Measurements from ENCODE around the gene TRIM44.

Gene TRIM44, protein sequence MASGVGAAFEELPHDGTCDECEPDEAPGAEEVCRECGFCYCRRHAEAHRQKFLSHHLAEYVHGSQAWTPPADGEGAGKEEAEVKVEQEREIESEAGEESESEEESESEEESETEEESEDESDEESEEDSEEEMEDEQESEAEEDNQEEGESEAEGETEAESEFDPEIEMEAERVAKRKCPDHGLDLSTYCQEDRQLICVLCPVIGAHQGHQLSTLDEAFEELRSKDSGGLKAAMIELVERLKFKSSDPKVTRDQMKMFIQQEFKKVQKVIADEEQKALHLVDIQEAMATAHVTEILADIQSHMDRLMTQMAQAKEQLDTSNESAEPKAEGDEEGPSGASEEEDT

DNA sequence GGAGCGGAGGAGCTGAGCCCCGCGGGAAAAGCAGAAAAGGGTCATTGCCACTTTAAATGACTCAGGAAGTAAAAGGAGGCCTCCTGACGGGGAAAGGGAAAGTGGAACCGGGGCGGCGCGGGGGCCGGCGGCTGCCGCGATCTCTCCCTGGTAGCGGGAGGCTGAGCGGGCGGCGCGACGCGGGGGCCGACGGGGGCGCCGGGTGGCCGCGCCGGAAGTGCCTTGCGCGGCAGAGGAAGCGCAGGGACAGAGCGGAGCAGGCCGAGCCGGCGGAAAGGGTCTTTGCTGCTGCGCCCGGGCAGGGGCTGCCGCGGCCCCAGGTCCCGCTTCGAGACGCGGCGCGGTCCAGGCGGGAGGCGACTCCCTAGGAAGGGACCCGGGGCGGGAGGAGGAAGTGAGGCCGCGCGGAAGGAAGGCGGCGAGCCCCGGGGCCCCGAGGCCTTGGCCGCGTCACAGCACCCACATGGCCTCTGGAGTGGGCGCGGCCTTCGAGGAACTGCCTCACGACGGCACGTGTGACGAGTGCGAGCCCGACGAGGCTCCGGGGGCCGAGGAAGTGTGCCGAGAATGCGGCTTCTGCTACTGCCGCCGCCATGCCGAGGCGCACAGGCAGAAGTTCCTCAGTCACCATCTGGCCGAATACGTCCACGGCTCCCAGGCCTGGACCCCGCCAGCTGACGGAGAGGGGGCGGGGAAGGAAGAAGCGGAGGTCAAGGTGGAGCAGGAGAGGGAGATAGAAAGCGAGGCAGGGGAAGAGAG, at the start of gene TRIM44:
TRIM44 (plus strand) TSS at position 127 of the 759 bp plus-strand sequence; CDS start at position 464, 337 bp downstream.
- DNase-seq (ENCODE audit: low read depth in 3 of 3) = peak; percentile 73 to 83 (median 75)

DNA sequence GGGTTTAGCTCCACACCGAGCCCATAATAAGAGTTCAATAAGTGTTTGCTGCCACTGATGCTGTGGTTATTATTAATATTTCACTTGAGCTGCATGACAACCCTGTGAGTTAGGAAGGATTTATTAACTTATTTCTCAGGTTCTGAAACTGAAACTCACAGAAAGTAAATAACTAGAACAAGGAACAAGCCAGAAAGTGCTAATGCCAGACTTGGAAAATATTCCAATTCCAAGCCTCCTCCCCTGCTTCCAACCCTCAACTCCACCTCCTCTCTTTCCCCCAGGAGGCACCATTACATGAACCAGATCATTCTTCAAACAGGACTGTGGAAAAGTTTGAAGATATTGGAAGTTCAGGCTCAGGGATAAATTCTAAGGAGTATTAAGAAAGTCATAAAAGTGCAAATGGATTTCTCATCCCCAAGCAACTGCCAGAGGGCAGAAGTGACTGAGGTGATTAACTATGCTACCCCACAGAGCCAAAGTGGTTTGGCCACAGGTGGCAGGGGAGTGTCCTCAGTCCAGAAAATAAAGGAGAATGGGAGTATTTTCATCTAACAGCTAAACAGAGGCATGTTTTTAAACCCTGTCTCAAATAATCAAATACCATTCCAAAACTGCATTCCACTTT, 47.5 kb upstream of the TRIM44 start:
- DNase-seq (ENCODE audit: low read depth in 3 of 3) = no peak

DNA sequence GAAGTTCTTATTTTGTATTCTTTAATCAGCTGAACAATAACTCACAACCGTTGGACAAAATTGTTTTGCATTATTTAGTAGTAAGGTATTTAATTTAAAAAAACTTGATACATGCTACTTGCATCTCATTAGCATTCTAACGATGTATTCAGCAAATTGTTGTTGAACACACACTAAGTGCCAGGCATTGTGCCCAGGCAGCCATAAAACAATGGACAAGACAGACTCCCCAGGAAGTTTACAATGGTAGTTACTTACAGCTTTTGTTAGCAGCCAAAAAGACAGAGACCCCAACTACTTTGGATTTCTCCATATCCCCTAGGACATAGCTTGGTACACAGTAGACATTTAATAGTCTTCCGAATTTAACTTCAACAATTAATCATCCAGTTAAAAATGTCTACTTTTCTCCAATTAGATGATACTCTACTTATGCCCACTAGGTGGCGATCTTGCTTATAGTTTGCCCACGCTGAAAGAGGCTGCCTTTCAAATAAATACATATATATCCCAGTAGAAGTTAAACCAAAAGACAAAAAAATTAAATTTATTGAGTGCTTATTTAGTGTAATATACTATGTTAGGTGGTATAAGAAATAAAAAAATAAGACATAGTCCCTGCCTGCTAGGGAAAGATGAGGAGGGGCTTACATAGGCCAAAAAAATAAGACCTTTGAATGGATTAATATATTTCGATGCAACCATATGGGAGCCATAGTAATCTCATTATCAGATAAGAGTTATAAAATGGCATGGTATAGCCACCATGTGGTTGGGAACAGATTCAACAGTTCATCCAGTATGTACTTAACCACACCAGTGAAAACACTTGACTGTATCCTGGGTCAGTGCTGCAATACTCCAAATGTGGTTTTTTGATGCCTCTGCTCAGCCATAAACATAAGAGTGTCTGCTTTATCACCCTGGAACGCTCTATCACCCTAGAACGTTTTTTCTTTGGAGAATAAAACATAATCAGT, 46.4 kb upstream of the TRIM44 start:
- DNase-seq (ENCODE audit: low read depth in 3 of 3) = no peak

DNA sequence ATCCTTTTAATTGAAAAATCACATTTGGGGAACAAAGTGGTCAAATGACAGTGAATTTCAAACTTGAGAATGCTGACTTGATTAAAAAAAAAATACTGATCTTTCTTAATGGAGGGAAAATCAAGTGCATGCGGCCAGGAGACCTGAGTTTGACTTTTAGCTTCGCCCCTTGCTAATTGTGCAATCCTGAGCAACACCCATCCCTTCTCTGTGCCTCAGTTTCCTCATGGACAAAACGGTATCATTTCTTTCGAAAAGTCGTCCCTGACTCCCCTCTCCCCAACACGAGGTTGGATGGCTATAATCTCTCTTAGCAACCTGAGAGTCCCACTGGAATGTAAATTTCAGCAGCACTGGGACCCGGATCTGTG, 45.3 kb upstream of the TRIM44 start:
- no peak for DNase-seq (ENCODE audit: low read depth in 3 of 3)

DNA sequence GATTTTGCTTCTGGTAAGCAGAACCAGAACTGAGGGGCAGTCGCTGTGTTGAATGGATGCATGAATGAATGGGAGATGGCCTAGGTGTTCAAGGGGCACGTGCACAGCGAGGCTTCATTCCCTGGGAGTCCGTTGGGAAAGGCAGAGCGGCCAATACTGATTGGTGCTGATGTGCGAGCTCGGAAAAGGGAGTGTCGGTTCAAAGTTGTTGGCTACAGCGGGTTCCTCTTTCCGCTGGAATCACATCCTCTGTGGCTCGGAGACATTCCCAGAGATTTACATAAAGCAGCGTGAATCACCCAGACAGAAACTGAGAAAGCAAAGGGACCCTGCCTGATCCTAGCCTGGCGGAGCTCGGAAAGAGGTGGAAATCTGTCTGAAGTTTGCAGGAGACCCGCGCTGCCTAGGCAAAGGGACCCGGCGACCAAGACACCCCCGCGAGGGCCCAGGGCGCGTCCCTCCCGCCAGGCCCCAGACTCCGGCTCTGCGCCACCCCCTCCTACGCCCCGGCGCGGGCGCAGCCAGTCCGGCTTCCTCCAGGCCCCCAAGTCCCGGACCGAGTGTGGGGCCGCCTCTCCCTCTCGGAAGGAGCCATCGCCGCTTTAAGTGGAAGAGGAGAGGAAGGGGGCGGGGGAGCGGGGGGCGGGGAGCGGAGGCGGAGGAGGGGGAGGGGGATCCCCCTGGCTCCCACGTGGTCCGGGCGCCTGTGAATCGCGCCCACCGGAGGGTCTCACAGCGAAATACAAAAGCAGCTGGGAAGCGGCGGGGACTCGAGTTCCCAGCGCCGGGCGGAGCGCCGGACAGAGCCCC, 44.7 kb upstream of the TRIM44 start, which contains the start of gene FJX1:
FJX1 (plus strand) TSS at position 774 of the 810 bp plus-strand sequence. CDS start 177 bp downstream, outside the sequence.
- peak in 1 of 3 experiments; percentile 31 for DNase-seq (ENCODE audit: low read depth in 3 of 3)

DNA sequence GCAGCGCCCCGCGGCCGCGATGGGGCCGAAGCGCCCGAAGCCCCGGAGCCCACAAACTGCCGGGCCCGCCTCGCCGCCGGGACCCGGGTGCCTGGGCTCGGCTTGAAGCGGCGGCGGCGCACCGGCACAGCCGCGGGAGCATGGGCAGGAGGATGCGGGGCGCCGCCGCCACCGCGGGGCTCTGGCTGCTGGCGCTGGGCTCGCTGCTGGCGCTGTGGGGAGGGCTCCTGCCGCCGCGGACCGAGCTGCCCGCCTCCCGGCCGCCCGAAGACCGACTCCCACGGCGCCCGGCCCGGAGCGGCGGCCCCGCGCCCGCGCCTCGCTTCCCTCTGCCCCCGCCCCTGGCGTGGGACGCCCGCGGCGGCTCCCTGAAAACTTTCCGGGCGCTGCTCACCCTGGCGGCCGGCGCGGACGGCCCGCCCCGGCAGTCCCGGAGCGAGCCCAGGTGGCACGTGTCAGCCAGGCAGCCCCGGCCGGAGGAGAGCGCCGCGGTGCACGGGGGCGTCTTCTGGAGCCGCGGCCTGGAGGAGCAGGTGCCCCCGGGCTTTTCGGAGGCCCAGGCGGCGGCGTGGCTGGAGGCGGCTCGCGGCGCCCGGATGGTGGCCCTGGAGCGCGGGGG, 44.0 kb upstream of the TRIM44 start:
- DNase-seq (ENCODE audit: low read depth in 3 of 3) = peak in 2 of 3 experiments; percentile 16 to 26

DNA sequence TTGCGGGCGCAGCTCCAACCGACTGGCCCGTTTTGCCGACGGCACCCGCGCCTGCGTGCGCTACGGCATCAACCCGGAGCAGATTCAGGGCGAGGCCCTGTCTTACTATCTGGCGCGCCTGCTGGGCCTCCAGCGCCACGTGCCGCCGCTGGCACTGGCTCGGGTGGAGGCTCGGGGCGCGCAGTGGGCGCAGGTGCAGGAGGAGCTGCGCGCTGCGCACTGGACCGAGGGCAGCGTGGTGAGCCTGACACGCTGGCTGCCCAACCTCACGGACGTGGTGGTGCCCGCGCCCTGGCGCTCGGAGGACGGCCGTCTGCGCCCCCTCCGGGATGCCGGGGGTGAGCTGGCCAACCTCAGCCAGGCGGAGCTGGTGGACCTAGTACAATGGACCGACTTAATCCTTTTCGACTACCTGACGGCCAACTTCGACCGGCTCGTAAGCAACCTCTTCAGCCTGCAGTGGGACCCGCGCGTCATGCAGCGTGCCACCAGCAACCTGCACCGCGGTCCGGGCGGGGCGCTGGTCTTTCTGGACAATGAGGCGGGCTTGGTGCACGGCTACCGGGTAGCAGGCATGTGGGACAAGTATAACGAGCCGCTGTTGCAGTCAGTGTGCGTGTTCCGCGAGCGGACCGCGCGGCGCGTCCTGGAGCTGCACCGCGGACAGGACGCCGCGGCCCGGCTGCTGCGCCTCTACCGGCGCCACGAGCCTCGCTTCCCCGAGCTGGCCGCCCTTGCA, 43.3 kb upstream of the TRIM44 start:
- DNase-seq (ENCODE audit: low read depth in 3 of 3) = peak in 1 of 3 experiments; percentile 11

DNA sequence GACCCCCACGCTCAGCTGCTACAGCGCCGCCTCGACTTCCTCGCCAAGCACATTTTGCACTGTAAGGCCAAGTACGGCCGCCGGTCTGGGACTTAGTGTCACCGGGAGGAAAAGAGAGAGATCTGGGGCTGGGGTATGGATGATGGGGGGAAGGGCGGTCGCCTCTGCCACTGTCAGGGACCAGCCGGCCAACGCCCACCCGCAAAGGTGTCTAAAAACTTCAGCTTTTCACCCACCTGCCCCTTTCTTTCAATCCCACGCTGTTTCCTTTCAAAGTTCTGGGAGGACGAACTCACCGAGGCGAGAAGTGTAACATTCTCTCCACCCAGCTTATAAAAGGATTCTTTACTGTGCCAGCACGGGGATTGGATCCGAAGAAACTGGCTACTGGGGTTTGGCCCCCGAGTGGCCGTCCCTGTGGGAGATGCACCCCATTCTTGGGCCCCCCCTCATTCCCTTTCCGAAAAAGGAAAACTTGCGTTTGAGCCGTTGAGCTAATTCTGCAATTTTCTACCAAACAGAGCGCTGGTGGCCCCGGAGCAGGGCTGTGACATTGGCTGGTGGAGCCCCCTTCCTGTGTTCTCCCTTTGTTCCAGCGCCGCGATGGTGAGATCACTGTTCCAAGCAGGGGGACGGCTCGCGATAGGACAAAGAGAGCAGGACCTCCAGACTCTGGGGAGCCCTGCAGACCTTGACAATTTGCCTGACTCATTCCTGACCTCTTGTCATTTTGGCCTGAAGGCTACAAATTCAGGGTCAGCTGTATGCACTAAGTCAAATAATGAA, 42.5 kb upstream of the TRIM44 start:
- no peak for DNase-seq (ENCODE audit: low read depth in 3 of 3)

DNA sequence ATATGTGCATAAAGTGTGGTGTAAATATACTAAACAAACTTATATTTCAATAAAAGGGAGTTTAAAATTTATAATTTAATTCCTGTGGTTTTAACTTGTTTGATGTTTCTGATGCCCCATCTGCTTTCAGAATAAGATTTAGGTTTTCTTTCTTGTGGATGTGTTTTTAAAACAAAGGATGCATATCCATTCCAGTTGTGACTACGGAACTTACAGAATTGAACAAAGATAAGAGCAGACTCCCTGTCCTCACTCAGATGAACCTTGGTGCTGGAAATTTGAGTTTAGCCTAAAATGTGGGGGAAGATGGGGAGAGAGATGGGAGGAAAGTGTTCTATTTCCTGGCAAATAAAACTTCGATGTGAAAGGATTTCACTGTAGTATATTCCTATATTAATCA, 41.8 kb upstream of the TRIM44 start:
- DNase-seq (ENCODE audit: low read depth in 3 of 3) = no peak

DNA sequence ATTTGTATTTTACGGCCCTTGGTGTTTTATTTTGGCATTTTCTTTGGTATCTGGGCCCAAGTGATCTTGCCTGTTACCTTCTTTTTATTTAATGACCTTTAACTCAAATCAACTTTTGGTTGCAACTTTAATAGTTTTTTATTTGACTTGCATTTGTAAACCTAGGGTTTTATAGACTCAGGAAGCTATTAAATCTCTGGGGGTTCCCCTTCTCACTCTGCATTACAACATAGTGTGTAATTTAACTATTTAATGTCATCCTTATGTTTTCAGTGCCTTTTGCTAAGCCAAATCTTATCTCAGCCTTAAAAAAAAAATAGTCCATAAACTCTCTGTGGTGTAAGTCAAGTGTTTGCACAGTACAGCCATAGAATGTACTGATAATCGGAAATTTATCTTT, 41.0 kb upstream of the TRIM44 start:
- DNase-seq (ENCODE audit: low read depth in 3 of 3) = no peak

DNA sequence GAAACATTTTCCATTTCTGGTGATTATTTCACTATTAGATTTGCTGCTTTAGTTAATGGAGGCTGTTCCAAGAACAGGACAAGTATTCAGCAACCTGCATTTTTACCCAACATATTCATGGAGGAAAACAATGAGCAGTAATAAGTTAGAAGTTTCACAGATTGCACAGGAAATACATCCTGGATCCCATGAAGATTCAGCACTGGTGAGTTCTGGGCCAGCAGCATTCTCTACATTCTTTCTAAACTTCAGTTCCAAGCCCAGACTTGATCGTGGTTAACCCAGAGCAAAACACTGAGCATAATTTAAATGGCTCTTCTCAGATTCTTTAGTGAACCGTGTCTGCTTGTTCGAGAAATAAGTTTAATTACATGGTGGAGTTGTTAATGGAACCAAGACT, 40.5 kb upstream of the TRIM44 start:
- no peak for DNase-seq (ENCODE audit: low read depth in 3 of 3)

DNA sequence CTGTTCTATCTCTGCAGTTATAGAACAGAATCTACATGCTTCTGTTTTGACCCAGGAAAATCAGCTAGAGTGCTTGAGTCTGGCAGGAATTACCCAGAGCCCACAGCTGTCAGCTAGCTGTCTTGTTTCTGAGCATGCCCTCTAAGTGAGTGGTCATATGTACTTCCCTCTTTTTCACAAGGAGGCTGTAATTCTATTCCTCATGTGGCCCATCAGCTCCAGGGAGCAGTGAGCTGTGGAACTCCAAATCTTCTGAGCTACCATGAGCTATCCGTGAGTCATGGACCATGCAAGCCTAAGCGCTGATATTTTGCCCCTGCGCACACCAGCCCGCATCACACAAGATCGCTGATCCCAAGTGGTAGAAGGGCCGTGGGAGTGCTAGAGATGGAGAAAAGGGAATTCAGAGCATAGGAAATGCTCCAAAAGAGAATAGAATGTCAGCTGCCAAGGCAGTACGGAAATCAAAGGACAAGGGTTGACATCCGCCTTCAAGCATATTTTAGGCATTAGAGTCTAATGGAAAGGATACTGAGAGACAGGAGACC, 38.9 kb upstream of the TRIM44 start:
- DNase-seq (ENCODE audit: low read depth in 3 of 3) = no peak

DNA sequence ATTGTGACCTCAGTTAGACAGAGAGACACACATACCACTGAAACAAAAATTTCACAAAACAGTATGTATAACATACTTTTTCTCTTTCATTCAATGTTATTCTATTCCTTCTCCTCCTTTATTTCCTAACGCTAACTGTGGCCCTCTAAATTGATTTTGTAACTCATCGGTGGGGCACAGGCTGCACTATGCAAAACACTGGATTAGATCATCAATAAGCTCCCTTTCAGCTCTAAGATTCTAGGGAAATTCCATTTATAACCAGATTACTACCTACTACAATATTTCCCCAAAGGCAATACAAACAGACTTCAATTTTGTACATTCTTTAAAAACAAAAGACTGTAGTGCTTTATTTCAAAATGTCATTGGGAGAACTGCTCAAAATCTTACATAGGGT, 38.3 kb upstream of the TRIM44 start:
- DNase-seq (ENCODE audit: low read depth in 3 of 3) = no peak

DNA sequence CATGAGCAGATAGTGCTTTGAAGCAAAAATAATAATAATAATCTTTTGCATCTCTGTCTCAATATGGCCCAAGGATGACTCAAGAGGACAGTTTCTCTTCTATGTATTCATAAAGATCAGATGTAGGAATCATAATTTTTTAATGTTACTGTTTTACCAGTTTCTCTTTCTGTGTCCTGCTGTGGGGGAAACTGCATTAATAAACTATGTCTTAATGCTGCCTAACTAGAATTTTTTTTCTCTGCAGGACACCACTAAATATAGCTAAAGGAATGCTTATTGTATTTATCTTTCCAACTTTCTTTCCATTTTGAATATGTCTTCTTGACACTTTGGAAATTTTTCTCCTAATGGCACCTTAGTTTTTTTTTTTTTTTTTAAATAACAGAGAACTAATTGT, 37.8 kb upstream of the TRIM44 start:
- no peak for DNase-seq (ENCODE audit: low read depth in 3 of 3)

DNA sequence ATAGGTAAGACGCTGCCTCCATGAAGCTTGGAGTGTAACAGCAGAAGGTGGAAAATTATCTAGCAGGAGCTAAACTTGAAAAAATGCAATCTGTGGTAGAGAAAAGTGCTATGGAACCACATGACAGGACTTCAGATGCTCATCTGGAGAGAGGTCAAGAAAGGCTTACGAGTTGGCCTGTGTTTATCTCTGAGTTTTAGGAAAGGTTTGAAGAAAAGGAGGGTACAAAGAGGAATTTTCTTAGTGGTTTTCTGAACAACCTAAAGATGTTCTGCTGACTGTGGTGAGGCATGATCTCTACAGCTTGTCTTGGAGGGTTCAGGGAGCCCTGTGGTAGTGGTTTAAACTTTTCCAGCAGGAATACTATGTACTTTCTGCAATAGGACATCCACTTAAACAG, 36.1 kb upstream of the TRIM44 start:
- DNase-seq (ENCODE audit: low read depth in 3 of 3) = no peak

DNA sequence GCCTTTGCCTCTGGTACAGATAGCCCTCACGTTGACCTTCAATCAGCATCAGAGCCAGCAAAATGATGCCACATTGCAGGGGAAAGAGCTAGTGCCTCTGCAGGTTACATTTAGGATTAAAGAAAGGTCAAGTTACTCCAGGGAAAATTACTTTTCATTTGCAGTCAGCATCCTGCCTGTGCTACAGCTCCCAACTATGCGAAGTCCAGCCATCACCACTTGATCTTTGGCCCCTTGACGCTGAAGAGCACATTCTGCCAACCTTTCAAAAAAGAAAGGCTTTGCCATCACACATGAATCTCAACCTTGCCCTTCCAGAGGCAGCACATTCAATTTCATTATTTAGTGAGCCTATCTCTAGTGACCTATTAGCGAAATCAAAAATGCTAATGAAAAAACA, 33.1 kb upstream of the TRIM44 start:
- no peak for DNase-seq (ENCODE audit: low read depth in 3 of 3)

DNA sequence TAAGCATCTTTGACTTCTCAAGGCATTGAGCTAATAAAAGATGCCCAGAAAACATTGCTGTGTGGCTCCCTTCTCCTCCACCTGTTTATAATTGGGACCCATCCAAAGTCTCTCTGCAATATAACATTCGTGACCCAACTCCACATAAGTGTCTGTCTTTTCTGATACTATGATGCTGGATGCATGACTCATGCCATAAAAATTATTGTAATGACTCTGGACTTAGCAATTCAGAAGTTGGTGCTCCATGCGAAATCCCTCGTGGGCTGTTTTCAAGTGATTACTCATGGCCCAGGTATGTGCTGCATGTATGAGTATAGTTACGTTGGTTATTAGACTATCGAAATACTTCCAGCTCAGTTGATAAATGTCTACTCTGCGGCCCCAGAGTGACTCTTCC, 32.7 kb upstream of the TRIM44 start:
- DNase-seq (ENCODE audit: low read depth in 3 of 3) = no peak

DNA sequence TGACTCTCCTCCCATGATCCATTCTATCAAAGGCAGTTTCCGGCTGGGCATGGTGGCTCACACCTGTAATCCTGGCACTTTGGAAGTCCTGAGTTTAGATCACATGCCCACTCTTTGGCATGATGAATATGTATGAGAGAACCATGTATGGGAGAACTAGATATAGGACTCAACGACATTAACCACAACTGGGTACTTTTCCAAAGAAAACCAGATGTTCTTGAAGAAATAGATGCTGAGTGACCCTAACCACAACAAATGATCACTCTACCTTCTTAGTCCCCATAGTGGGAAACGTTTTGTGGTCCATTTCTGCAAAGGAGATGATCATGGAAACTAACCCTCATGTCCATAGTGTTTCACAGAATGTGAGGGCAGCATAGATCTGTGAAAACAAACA, 30.7 kb upstream of the TRIM44 start:
- no peak for DNase-seq (ENCODE audit: low read depth in 3 of 3)

All from stimulated activated CD4-positive, alpha-beta T cell treated with anti-CD3 and anti-CD28 coated beads, TNF-alpha, amount 100 ng/mL, for 4 hours (primary cell).